K562 treated with DMSO at 1 percent for 12 hours (cell line): Measurements from ENCODE around the gene ADCY2. TPM values are rescaled to one million over a fixed set of nuclear protein-coding genes. Genes with fewer than 3 reads are reported as not detected.

Experiments used
- total RNA-seq: library from RNA; unstranded; fragments of 300-600 nt; gene quantifications from 2 replicates; pipeline ENCODE4 v1.2.3, GENCODE V29; 2022; ENCODE audit not compliant: insufficient read depth

ADCY2 gene
- not detected in 2 replicates for total RNA-seq

GRCh38 chr5:7395947-7396712 is at the start of gene ADCY2:
Gene ADCY2 (plus strand): TSS chr5:7396138. CDS start chr5:7396297, 159 bp downstream.

GRCh38 chr5:7850395-7851239 is 454.7 kb downstream of the ADCY2 start, which contains the start of gene CFAP90:
Gene CFAP90 (minus strand): TSS chr5:7851133. CDS start chr5:7851021, 112 bp downstream.

DNA sequence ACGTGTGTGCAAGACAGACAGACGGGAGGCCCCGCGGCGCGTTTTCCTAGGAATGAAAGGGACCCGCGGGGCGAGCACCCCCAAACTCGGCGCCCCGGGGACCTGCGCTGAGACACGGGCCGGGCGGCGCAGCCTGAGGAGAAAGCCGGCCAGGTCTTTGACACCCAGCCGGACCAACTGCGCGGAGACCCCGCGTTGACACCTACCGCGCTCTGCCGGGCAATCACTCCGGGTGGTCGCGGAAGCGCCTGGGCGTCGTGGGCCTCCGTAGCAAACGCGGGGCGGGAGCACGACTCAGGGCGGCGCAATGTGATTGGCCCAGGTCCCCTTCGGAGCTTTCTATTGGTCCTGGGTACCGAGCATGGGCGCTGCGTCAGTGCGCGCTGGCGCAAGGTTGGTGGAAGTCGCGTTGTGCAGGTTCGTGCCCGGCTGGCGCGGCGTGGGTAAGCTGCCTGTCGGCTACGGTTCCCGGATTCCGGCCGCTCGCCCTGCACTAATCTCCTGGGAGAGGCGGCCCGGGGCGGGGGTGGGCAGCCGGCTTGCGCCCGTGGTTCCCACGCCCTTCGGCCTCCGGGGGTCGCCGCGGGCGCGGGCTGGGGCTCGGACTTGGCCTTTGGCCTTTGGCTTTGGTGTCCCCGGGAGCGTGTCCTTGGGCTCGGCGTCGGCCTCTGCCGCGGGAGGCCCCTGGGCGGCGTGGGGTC is 473.0 kb downstream of the ADCY2 start, which contains the start of the genes FASTKD3 and MTRR:
FASTKD3 (minus strand) TSS at position 259 of the 701 bp plus-strand sequence. CDS start 948 bp downstream, outside the sequence.
MTRR (plus strand) TSS at position 376 of the 701 bp plus-strand sequence. CDS start 1,647 bp downstream, outside the sequence.

